IMR-90 (cell line): ENCODE results near the gene SKAP1. TPM values are rescaled to one million over a fixed set of nuclear protein-coding genes. Genes with fewer than 3 reads are reported as not detected.

ENCODE experiments used
- ATAC-seq: fragments of 200-7000 bp; cut with Tn5 transposase; 2 replicates; pipeline ENCODE4 v1.9.1; 2020; ENCODE audit warnings: low read depth, mild to moderate bottlenecking, moderate library complexity
- BruUV-seq: library from RNA; stranded (reverse); fragments of 400-500 nt; replicated peaks from 2 replicates; lab custom pipeline; 2021; lab: Mats Ljungman, UMichigan
- CTCF ChIA-PET: fragments of 300-600 bp; formaldehyde crosslinking; extraction: SDS; loops from one replicate; lab custom pipeline; 2021; ENCODE audit warnings: antibody characterized with exemption; lab: Yijun Ruan, JAX
- POLR2A ChIA-PET: fragments of 300-600 bp; sonication (Branson Sonifier 250); formaldehyde crosslinking; loops from one replicate; lab custom pipeline; 2022; ENCODE audit warnings: antibody characterized with exemption; ENCODE audit not compliant: unreplicated experiment; lab: Charles Lee
- DNase-seq: peaks from one replicate; pipeline ENCODE4 v3.0.0; 2013
- H2AFZ ChIP-seq: replicated peaks from 2 replicates; pipeline ENCODE3; 2013; ENCODE audit warnings: low read length, mild to moderate bottlenecking; ENCODE audit not compliant: poor library complexity
- H2AK5ac ChIP-seq: 2 replicates; pipeline ENCODE4 v1.6.1; 2013; ENCODE audit warnings: low read depth, low read length, inconsistent platforms
- H2AK9ac ChIP-seq: replicated peaks from 2 replicates; pipeline ENCODE3; 2013; ENCODE audit warnings: mild to moderate bottlenecking, low read depth, low read length, moderate library complexity; ENCODE audit not compliant: poor library complexity
- H2BK120ac ChIP-seq: 2 replicates; pipeline ENCODE4 v1.6.1; 2013; ENCODE audit warnings: low read depth, low read length, inconsistent platforms
- H2BK15ac ChIP-seq: 3 replicates; pipeline ENCODE4 v1.6.1; 2013; ENCODE audit warnings: low read depth, low read length, inconsistent platforms
- H2BK20ac ChIP-seq: 2 replicates; pipeline ENCODE4 v1.6.1; 2013; ENCODE audit warnings: low read depth, mild to moderate bottlenecking, inconsistent platforms, low read length, moderate library complexity
- H2BK5ac ChIP-seq: 2 replicates; pipeline ENCODE4 v1.6.1; 2013; ENCODE audit warnings: mild to moderate bottlenecking, low read depth, low read length, inconsistent platforms; ENCODE audit not compliant: poor library complexity, severe bottlenecking
- H3K14ac ChIP-seq: replicated peaks from 2 replicates; pipeline ENCODE4 v1.6.1; 2013; ENCODE audit warnings: low read depth, low read length, inconsistent platforms
- H3K18ac ChIP-seq: 2 replicates; pipeline ENCODE4 v1.6.1; 2013; ENCODE audit warnings: low read depth, low read length, control low read depth
- H3K23ac ChIP-seq: 2 replicates; pipeline ENCODE4 v1.6.1; 2013; ENCODE audit warnings: low read depth, low read length, inconsistent platforms
- H3K27ac ChIP-seq: 2 replicates; pipeline ENCODE4 v1.5.1; 2013; ENCODE audit warnings: mild to moderate bottlenecking, control low read depth, low read length; ENCODE audit not compliant: insufficient read depth
- H3K27me3 ChIP-seq: 2 replicates; pipeline ENCODE4 v1.6.1; 2013; ENCODE audit warnings: low read length; ENCODE audit not compliant: control insufficient read depth, insufficient read depth
- H3K36me3 ChIP-seq: 2 replicates; pipeline ENCODE4 v1.6.1; 2013; ENCODE audit warnings: low read length, mixed read lengths; ENCODE audit not compliant: control insufficient read depth, insufficient read depth
- H3K4ac ChIP-seq: 2 replicates; pipeline ENCODE4 v1.6.1; 2013; ENCODE audit warnings: low read depth, low read length, inconsistent platforms
- H3K4me1 ChIP-seq: 2 replicates; pipeline ENCODE4 v1.6.1; 2013; ENCODE audit warnings: low read length, mixed read lengths; ENCODE audit not compliant: control insufficient read depth, insufficient read depth
- H3K4me2 ChIP-seq: 2 replicates; pipeline ENCODE4 v1.6.1; 2013; ENCODE audit warnings: low read depth, mild to moderate bottlenecking, control low read depth, low read length, moderate library complexity
- H3K4me3 ChIP-seq: 2 replicates; pipeline ENCODE4 v1.5.1; 2013; ENCODE audit warnings: low read depth, mild to moderate bottlenecking, control low read depth, low read length, moderate library complexity; ENCODE audit not compliant: insufficient read depth
- H3K56ac ChIP-seq: 2 replicates; pipeline ENCODE4 v1.6.1; 2013; ENCODE audit warnings: low read length, inconsistent platforms; ENCODE audit not compliant: insufficient read depth; ENCODE audit errors: extremely low read depth
- H3K79me1 ChIP-seq, 2 experiments: 2 replicates each; pipeline ENCODE4 v1.6.1; 2013; ENCODE audit warnings: low read length in 2 of 2, inconsistent platforms in 1 of 2, low read depth in 1 of 2
- H3K9ac ChIP-seq: 2 replicates; pipeline ENCODE4 v1.6.1; 2013; ENCODE audit warnings: low read depth, low read length, control low read depth
- H3K9me1 ChIP-seq: 2 replicates; pipeline ENCODE4 v1.6.1; 2013; ENCODE audit warnings: low read length, inconsistent platforms; ENCODE audit not compliant: insufficient read depth
- H3K9me3 ChIP-seq: 2 replicates; pipeline ENCODE4 v1.6.1; 2013; ENCODE audit warnings: low read length; ENCODE audit not compliant: control insufficient read depth, insufficient read depth
- H4K20me1 ChIP-seq: 2 replicates; pipeline ENCODE4 v1.6.1; 2013; ENCODE audit warnings: low read length, inconsistent platforms; ENCODE audit not compliant: insufficient read depth
- H4K5ac ChIP-seq: 2 replicates; pipeline ENCODE4 v1.6.1; 2013; ENCODE audit warnings: mild to moderate bottlenecking, low read depth, low read length, control low read depth
- H4K8ac ChIP-seq, 2 experiments: 2 replicates each; pipeline ENCODE4 v1.6.1; 2013; ENCODE audit warnings: low read depth in 2 of 2, low read length in 2 of 2, control low read depth in 1 of 2, inconsistent platforms in 1 of 2
- H4K91ac ChIP-seq: 2 replicates; pipeline ENCODE4 v1.6.1; 2013; ENCODE audit warnings: low read depth, low read length, inconsistent platforms; ENCODE audit not compliant: insufficient read depth
- BHLHE40 ChIP-seq: fragments of 150-350 bp; IDR thresholded peaks from 2 replicates; pipeline ENCODE4 v1.6.1; 2016; ENCODE audit warnings: mild to moderate bottlenecking, low read depth, low read length
- CEBPB ChIP-seq: IDR thresholded peaks from 2 replicates; pipeline ENCODE4 v1.6.1; 2012; ENCODE audit warnings: low read depth, low read length, improper control_type of control experiment
- CHD1 ChIP-seq: IDR thresholded peaks from 2 replicates; pipeline ENCODE4 v1.6.1; 2012; ENCODE audit warnings: low read depth, low read length, improper control_type of control experiment
- FOS ChIP-seq: fragments of 150-350 bp; IDR thresholded peaks from 2 replicates; pipeline ENCODE4 v1.6.1; 2016; ENCODE audit warnings: low read depth, low read length
- MAFK ChIP-seq: IDR thresholded peaks from 2 replicates; pipeline ENCODE4 v1.6.1; 2012; ENCODE audit warnings: low read depth, low read length, improper control_type of control experiment
- MAZ ChIP-seq: IDR thresholded peaks from 2 replicates; pipeline ENCODE4 v1.6.1; 2012; ENCODE audit warnings: low read depth, mild to moderate bottlenecking, low read length, improper control_type of control experiment, moderate library complexity, borderline replicate concordance
- MXI1 ChIP-seq: IDR thresholded peaks from 2 replicates; pipeline ENCODE4 v1.6.1; 2012; ENCODE audit warnings: low read depth, mild to moderate bottlenecking, low read length, moderate library complexity, borderline replicate concordance
- NFE2L2 ChIP-seq: fragments of 150-350 bp; IDR thresholded peaks from 2 replicates; pipeline ENCODE4 v1.6.1; 2016; ENCODE audit warnings: low read depth, mild to moderate bottlenecking, low read length
- POLR2A ChIP-seq: IDR thresholded peaks from 2 replicates; pipeline ENCODE4 v1.6.1; 2012; ENCODE audit warnings: mild to moderate bottlenecking, low read depth, low read length
- RAD21 ChIP-seq: IDR thresholded peaks from 2 replicates; pipeline ENCODE4 v1.6.1; 2012; ENCODE audit warnings: low read length, improper control_type of control experiment
- RCOR1 ChIP-seq: IDR thresholded peaks from 2 replicates; pipeline ENCODE4 v1.6.1; 2012; ENCODE audit warnings: mild to moderate bottlenecking, low read length, improper control_type of control experiment; ENCODE audit not compliant: insufficient replicate concordance
- RFX5 ChIP-seq: IDR thresholded peaks from 2 replicates; pipeline ENCODE4 v1.8.0; 2012; ENCODE audit warnings: low read depth, mild to moderate bottlenecking, low read length, moderate library complexity
- SMC3 ChIP-seq: fragments of 150-350 bp; IDR thresholded peaks from 2 replicates; pipeline ENCODE4 v1.6.1; 2016; ENCODE audit warnings: low read depth, mild to moderate bottlenecking, antibody characterized with exemption, low read length, moderate library complexity
- dilution Hi-C: fragments of 300-500 bp; cut with HindIII; formaldehyde crosslinking; loops from one replicate; pipeline ENCODE4 v1.14.3; 2018; ENCODE audit warnings: low sequenced_read_pairs; ENCODE audit not compliant: unreplicated experiment
- in situ Hi-C: fragments of 300-500 bp; cut with MboI; formaldehyde crosslinking; loops from 3 replicates; pipeline ENCODE4 v1.14.3; 2019; ENCODE audit warnings: low sequenced_read_pairs, inconsistent platforms, mixed read lengths
- intact Hi-C: fragments of 100-400 bp; cut with micrococcal nuclease; formaldehyde crosslinking; loops from 2 replicates; pipeline ENCODE4 v1.10.0; 2022
- polyA plus RNA-seq, 3 experiments: library from polyadenylated mRNA; depleted of rRNA; stranded (reverse); fragments of >200 nt; gene quantifications; 2 replicates each; pipeline ENCODE4 v1.2.3, GENCODE V29; 2012; ENCODE audit warnings: low replicate concordance in 1 of 3
- total RNA-seq: library from RNA; depleted of rRNA; stranded (reverse); fragments of >200 nt; gene quantifications from 2 replicates; pipeline ENCODE4 v1.2.3, GENCODE V29; 2012
- TF ChIP-seq, protein P1 (sequence below): fragments of 150-350 bp; IDR thresholded peaks from 2 replicates; pipeline ENCODE4 v1.6.1; 2016; ENCODE audit warnings: low read depth, mild to moderate bottlenecking, low read length, moderate library complexity, borderline replicate concordance
- TF ChIP-seq, protein P2 (sequence below): conservative IDR thresholded peaks from 2 replicates; pipeline ENCODE4 v1.5.1; 2012; ENCODE audit warnings: mild to moderate bottlenecking, low read depth, low read length, improper control_type of control experiment
- TF ChIP-seq, protein P3 (sequence below): fragments of 150-350 bp; IDR thresholded peaks from 2 replicates; pipeline ENCODE4 v1.6.1; 2017; ENCODE audit warnings: mild to moderate bottlenecking, antibody characterized with exemption, low read length, low read depth

The SKAP1 gene
- total and polyA plus RNA-seq, 2 of the 4 experiments (the other 2 are of a cell fraction) = not detected

DNA sequence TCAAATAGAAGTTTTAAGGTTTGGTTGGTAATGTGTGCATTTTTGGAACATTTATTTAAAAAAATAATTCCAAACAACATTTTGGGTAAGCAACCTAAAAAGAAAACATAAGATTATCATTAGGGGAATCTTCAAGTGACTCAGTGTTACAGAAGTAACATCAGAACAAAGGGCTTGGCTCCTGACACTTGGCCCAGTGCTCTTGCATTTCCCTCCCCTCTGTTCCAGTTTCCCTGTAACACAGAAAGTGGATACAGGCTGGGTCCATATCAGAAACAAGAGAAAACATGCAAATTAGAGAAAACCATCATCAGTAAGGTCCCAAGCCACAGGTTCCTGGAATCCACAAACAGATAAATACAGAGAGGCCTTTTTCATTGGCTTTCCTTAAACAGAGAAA lies 40.1 kb downstream of the SKAP1 start:
- DNase-seq (no peak), ATAC-seq (no peak)
- ChIA-PET CTCF (interaction anchor here (0.6 kb wide), 1 partner anchor 21 kb away, joined by 4 read pairs; no protein-coding TSS in a partner anchor), POLR2A (no interaction called here)
- H3K14ac ChIP-seq = no peak overlapping the region
- no peak overlapping the region for H3K4me3 ChIP-seq
- no peak overlapping the region for H3K4ac ChIP-seq
- no peak overlapping the region for H3K18ac ChIP-seq
- H3K4me1 ChIP-seq = no peaks in the 10 kb centered on the region
- H3K4me2 ChIP-seq = no peak overlapping the region
- no peaks in the 10 kb centered on the region for H3K36me3 ChIP-seq
- H3K9me1 ChIP-seq = no peaks in the 10 kb centered on the region
- H3K56ac ChIP-seq = no peak overlapping the region
- H4K8ac ChIP-seq = no peak overlapping the region
- H2BK15ac ChIP-seq = no peak overlapping the region
- no peaks in the 10 kb centered on the region for H4K20me1 ChIP-seq
- H4K91ac ChIP-seq = no peak overlapping the region
- H4K5ac ChIP-seq = no peak overlapping the region
- TF ChIP-seq MAFK (no peak), MXI1 (no peak), RCOR1 (no peak), CHD1 (no peak), CEBPB (no peak), NFE2L2 (no peak), RFX5 (no peak), SMC3 (no peak), MAZ (no peak), POLR2A (no peak), RAD21 (no peak), FOS (no peak), BHLHE40 (no peak)
- TF ChIP-seq, protein P1, sequence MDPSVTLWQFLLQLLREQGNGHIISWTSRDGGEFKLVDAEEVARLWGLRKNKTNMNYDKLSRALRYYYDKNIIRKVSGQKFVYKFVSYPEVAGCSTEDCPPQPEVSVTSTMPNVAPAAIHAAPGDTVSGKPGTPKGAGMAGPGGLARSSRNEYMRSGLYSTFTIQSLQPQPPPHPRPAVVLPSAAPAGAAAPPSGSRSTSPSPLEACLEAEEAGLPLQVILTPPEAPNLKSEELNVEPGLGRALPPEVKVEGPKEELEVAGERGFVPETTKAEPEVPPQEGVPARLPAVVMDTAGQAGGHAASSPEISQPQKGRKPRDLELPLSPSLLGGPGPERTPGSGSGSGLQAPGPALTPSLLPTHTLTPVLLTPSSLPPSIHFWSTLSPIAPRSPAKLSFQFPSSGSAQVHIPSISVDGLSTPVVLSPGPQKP = no peak
- TF ChIP-seq, protein P2, sequence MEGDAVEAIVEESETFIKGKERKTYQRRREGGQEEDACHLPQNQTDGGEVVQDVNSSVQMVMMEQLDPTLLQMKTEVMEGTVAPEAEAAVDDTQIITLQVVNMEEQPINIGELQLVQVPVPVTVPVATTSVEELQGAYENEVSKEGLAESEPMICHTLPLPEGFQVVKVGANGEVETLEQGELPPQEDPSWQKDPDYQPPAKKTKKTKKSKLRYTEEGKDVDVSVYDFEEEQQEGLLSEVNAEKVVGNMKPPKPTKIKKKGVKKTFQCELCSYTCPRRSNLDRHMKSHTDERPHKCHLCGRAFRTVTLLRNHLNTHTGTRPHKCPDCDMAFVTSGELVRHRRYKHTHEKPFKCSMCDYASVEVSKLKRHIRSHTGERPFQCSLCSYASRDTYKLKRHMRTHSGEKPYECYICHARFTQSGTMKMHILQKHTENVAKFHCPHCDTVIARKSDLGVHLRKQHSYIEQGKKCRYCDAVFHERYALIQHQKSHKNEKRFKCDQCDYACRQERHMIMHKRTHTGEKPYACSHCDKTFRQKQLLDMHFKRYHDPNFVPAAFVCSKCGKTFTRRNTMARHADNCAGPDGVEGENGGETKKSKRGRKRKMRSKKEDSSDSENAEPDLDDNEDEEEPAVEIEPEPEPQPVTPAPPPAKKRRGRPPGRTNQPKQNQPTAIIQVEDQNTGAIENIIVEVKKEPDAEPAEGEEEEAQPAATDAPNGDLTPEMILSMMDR = no peak
- TF ChIP-seq, protein P3, sequence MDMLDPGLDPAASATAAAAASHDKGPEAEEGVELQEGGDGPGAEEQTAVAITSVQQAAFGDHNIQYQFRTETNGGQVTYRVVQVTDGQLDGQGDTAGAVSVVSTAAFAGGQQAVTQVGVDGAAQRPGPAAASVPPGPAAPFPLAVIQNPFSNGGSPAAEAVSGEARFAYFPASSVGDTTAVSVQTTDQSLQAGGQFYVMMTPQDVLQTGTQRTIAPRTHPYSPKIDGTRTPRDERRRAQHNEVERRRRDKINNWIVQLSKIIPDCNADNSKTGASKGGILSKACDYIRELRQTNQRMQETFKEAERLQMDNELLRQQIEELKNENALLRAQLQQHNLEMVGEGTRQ = no peak
- no peak overlapping the region for H2BK5ac ChIP-seq
- no peak overlapping the region for H2AFZ ChIP-seq
- intact Hi-C loops = no loop called here
- no peaks in the 10 kb centered on the region for H3K9me3 ChIP-seq
- H3K23ac ChIP-seq = no peak overlapping the region
- in situ Hi-C loops = loop anchor here (25.0 kb wide), 1 partner anchor 372 kb away; no protein-coding TSS in a partner anchor
- H2BK20ac ChIP-seq = no peak overlapping the region
- peaks cover 50% of the 10 kb centered on the region for H3K27me3 ChIP-seq
- H2BK120ac ChIP-seq = no peak overlapping the region
- H2AK5ac ChIP-seq = no peak overlapping the region
- dilution Hi-C loops = no loop called here
- H2AK9ac ChIP-seq = no peak overlapping the region
- no TSS peak for BruUV-seq
- no peaks in the 10 kb centered on the region for H3K79me1 ChIP-seq
- no peak overlapping the region for H3K27ac ChIP-seq
- H3K9ac ChIP-seq = no peak overlapping the region
